ENCODE data around the gene DEPDC5.
"Not testable (repeated sequence)": the region's sequence is repeated elsewhere in the genome, so short reads cannot be mapped to it uniquely, and the experiment has no call there.

DEPDC5 gene

GRCh38 chr22:31748490-31748889 is 5.3 kb upstream of the DEPDC5 start:
- DNase-seq (ENCODE audit: low read depth in 2 of 3, low spot score in 1 of 3): no peak

DNA sequence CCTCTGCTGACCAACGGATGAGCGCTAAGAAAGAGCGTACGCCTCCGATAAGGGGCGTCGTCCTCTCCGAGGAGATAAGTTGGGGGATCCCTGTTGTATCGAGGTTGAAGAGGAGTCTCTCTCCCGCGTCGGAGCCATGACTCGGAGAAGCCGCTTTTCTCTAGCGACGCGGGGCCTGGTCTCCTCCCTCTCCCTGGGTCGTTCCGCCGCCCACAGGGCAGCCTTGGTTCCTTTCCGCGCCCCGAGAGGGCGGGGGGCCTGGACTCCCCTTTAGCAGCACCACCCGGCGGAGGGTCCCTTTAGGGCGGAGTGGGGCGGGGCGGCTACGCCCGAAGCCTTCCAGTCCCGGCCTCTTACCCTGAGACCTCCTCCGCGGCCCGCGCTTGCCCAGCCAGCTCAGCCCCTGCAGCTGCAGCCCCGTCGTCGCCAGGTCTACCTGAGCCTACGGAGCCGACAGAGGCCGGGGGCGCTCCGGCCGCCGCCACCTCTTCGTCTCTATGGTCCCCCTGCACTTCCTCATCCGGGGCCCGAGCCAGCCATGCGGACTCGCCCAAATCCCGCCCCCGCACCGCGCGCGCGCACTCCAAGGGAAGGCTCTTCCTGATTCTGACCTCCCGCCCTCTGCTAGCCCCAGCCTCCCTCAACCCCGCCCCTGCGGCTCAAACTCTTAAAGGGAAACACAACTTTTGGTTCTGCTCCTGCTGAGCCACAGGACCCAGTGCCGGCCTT is 4.0 kb upstream of the DEPDC5 start, which contains the start of gene PRR14L:
Gene PRR14L, minus strand, starts transcription at position 497 of the 729 bp plus-strand sequence. CDS start 11,272 bp downstream, outside the sequence.
- DNase-seq (ENCODE audit: low read depth in 2 of 3, low spot score in 1 of 3): peak; percentile 98 to 100 (median 99)

- DNase-seq (ENCODE audit: low read depth in 2 of 3, low spot score in 1 of 3): no peak
Observed at GRCh38 chr22:31750365-31751284, 3.2 kb upstream of the DEPDC5 start.

DNA sequence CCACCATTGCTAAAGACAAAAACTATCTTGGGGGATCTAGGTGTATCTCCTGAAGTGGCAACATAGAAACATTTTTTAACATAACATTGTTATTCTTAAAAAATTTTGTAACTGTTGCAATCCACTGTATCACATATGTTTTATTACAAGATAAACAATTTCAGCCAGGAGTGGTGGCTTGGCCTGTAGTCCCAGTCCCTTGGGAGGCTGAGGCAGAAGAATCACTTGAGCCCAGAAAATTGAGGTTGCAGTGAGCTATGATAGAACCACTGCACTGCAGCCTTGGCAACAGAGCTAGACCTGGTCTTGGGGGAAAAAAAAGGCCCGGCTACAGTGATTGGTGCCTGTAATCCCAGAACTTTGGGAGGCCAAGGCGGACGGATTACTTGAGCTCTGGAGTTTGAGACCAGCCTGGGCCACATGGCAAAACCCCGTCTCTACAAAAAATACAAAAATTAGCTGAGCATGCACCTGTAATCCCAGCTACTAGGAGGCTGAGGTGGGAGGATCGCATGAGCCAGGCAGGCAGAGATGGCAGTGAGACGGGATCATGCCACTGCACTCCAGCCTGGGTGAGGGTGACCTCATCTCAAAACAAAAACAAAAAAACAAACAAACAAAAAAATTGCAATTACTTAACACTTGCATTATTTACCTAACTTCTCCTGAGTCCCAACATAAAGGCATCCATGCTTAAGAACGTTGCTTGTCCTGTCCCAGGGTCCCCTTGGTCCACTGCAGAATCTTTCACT is 1.5 kb upstream of the DEPDC5 start:
- no peak for DNase-seq (ENCODE audit: low read depth in 2 of 3, low spot score in 1 of 3)

GRCh38 chr22:31753005-31753633 is 700 bp upstream of the DEPDC5 start:
- no peak for DNase-seq (ENCODE audit: low read depth in 2 of 3, low spot score in 1 of 3)

DNA sequence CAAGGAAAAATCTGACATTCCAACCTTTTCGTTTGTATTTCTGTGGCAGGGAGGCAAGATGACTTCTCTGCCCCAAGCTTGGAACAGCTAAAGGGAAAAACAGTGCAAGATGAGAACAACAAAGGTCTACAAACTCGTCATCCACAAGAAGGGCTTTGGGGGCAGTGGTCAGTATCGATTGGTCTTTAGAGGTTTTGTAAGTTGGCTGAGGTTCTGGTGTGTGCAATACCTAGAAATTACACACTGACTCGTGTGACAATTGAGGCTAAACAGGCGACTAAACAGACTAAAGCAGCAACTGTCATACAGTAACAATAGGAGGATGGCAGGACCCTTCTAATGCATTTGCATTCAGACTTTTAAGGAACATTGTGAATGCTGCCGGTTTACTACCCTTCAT is 994 bp downstream of the DEPDC5 start:
- DNase-seq (ENCODE audit: low read depth in 2 of 3, low spot score in 1 of 3): no peak

DNA sequence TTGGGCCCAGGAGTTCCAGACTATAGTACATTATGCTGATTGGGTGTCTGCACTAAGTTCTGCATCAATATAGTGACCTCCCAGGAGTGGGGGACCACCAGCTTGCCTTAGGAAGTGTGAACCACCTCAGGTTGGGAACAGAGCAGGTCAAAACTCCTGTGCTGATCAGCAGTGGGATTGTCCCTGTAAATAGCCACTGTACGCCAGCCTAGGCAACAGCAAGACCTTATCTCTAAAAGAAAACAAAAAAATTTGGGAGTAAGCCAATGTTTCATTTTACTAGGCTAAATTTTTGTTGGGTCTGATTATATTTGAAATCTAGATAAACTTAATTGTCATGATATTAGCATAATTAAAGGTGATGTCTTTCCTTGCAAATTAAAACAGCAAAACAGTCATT is 3.4 kb downstream of the DEPDC5 start:
- no peak for DNase-seq (ENCODE audit: low read depth in 2 of 3, low spot score in 1 of 3)

- not testable (repeated sequence) for DNase-seq (ENCODE audit: low read depth in 2 of 3, low spot score in 1 of 3)
Observed at GRCh38 chr22:31758860-31759259, 5.0 kb downstream of the DEPDC5 start.

DNA sequence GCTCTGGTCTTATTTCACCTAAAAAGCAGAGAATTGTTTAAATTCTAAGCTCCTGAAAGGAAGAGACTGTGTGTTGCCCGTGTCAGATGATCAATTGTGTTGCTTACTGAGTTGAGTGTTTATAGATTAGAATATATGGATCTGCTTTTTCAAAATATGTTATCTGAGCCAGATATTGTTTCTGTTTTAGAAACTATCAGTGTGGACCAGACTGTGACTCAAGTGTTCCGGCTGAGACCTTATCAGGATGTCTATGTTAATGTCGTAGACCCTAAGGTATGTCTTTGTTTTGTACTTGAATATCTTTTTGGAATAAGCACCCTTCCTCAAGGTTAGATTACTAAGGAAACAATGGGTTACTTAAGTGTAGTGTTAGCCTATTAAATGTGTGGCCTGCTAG is 11.0 kb downstream of the DEPDC5 start:
- DNase-seq (ENCODE audit: low read depth in 2 of 3, low spot score in 1 of 3): no peak

DNA sequence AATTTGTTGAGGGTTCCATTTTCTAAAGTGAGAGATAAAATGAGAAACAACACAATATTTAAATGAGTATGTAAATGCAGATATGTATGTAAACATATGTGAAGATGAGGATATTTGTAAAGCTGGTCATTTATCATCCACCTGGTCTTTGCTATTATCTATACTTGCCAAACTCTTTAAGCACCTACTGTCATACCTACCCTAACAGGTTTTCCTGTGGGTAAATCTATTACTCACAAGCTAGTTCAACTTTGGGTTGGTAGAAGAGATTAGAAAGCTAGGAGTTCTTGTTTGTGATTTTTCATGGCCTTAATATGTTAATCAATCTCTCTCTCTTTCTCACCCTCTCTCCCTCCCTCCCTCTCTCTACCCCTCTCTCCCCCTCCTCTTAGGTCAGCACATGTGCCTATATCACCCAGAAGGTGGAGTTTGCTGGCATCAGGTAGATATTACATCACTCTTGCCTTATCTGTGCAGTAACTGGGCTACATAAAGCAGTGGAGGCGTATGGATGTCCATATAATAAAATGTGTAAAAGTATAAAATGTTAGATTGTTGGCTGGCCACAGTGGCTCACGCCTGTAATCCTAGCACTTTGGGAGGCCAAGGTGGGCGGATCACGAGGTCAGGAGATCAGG is 14.7 kb downstream of the DEPDC5 start:
- no peak for DNase-seq (ENCODE audit: low read depth in 2 of 3, low spot score in 1 of 3)

GRCh38 chr22:31773416-31773815 is 19.6 kb downstream of the DEPDC5 start:
- no peak for DNase-seq (ENCODE audit: low read depth in 2 of 3, low spot score in 1 of 3)

DNA sequence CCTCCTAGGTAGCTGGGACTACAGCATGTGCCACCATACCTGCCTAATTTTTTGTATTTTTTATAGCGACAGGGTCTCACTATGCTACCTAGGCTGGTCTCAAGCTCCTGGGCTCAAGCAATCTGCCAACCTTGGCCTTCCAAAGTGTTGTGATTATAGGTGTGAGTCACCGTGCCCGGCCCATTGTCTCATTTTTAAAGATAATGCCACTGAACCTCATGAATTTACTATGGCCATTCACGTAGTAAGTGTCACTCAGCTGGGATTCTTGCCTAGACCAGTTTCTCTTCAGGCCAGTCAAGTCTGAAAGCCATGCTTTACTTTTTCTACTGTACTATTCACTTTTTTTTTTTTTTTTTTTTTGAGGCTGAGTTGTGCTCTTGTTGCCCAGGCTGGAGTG is 22.4 kb downstream of the DEPDC5 start:
- DNase-seq (ENCODE audit: low read depth in 2 of 3, low spot score in 1 of 3): no peak

- DNase-seq (ENCODE audit: low read depth in 2 of 3, low spot score in 1 of 3): no peak
Observed at GRCh38 chr22:31789803-31790202, 36.0 kb downstream of the DEPDC5 start.

DNA sequence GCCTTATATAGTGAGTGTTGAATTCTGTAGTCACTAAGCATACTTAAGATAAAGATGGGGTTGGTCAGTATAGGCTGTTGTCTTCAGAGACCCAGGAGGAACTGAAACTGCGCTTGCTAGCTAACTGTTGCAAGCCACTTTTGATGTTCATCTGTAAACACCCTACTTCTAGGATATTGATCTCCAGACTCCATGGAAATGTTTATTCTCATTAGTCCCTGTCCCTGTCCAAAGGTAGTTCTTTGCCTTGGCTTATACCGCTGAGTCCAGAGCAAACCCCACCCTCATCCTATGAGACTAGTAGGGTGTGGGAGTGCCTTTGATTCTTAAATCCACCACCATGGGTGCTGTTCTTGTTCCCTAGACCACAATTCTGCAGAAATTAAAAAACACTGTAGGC is 36.4 kb downstream of the DEPDC5 start:
- DNase-seq (ENCODE audit: low read depth in 2 of 3, low spot score in 1 of 3): no peak

- not testable (repeated sequence) for DNase-seq (ENCODE audit: low read depth in 2 of 3, low spot score in 1 of 3)
Observed at GRCh38 chr22:31799358-31799757, 45.5 kb downstream of the DEPDC5 start.

DNA sequence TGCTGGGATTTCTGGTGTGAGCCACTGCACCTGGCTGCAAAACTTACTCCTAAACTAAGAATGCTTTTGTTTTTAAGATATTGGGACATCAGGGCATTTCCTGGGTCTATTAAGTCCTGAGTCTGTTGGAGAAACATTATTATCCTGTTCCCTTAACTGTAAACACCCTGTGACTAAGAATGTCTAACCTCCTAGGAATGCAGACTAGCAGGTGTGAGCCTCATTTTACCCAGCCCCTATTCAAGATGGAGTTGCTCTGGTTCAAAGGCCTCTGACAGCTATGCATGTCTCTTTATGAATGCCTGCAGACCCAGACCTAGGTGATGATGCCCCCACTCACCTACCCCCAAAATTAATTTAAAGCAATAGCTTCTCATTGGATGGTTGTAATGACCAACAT is 46.2 kb downstream of the DEPDC5 start:
- DNase-seq (ENCODE audit: low read depth in 2 of 3, low spot score in 1 of 3): no peak

GRCh38 chr22:31800861-31801260 is 47.0 kb downstream of the DEPDC5 start:
- not testable (repeated sequence) for DNase-seq (ENCODE audit: low read depth in 2 of 3, low spot score in 1 of 3)

GRCh38 chr22:31802575-31802974 is 48.8 kb downstream of the DEPDC5 start:
- DNase-seq (ENCODE audit: low read depth in 2 of 3, low spot score in 1 of 3): no peak

DNA sequence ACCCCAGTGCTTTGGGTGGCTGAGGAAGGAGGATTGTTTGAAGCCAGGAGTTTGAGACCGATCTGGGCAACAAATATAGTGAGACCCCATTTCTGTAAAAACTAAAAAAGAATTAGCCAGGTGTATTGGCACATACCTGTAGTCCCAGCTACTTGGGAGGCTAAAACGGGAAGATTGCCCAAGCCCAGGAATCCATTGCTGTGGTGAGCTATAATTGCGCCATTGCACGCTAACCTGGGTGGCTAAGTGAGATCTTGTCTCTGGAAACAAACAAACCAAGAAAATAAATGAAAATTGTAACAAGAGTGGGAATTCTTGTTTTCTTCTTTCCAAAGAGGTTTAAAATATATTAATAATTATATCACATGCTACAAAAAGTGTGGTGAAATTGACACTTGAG is 52.9 kb downstream of the DEPDC5 start:
- no peak for DNase-seq (ENCODE audit: low read depth in 2 of 3, low spot score in 1 of 3)

GRCh38 chr22:31812977-31813605 is 59.3 kb downstream of the DEPDC5 start:
- no peak for DNase-seq (ENCODE audit: low read depth in 2 of 3, low spot score in 1 of 3)

Data from stimulated activated CD4-positive, alpha-beta T cell treated with anti-CD3 and anti-CD28 coated beads, Interleukin-12 subunit alpha, Interleukin-12 subunit beta, amount 100 ng/mL, for 48 hours (primary cell).